GM10266 (cell line): ENCODE data around the gene SLCO1B1.
"Not testable (repeated sequence)": the region's sequence is repeated elsewhere in the genome, so short reads cannot be mapped to it uniquely, and the experiment has no call there.

Experiments
- DNase-seq: peaks from one replicate; pipeline ENCODE4 v3.0.0; 2012; ENCODE audit errors: extremely low spot score
- CTCF ChIP-seq: IDR thresholded peaks from 2 replicates; pipeline ENCODE4 v1.5.1; 2012; ENCODE audit warnings: mild to moderate bottlenecking, low read depth; ENCODE audit not compliant: control insufficient read depth, insufficient read depth; ENCODE audit errors: missing control alignments

SLCO1B1 gene

DNA sequence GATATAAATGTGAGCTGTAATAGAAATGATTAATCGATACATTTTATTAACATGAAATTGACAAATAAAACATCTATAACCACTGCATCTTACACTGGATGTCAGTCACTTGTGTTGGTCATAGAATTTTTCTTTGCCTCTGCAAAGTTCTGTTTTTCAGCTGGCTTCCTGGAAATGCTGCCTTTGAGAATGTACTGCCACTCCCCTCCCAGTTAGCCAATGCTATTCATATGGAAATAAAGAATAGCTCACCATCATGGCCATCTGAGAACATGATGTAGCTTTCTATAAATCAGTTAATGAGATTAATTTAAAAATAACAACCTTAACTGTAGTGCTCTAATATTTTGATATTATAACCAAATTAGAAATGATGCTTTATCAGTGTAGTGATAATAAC lies 41.1 kb downstream of the SLCO1B1 start:
- TF ChIP-seq CTCF, result no peak
- no peak for DNase-seq

GRCh38 chr12:21183721-21184275 lies 52.8 kb downstream of the SLCO1B1 start:
- TF ChIP-seq CTCF, result no peak
- DNase-seq, result no peak

DNA sequence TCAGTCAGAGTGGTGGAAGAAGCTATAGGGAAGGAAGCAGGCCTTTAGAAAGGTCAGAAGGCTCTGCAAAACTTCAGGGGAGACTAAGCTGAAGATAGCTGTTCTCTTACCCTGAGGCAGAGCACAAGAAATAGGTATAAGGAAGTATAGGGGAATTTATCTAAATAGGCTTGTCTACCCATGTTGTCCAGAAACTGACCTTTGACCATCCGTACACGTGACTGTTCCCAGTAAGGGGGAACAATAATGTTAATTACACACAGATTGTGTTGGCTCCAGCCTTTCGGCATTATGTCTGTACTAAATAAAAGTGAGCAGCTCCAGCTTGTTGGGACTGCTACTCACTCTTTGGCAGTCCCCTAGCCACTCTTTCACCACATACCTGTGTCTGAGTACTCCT lies 59.0 kb downstream of the SLCO1B1 start:
- no peak for TF ChIP-seq CTCF
- DNase-seq, result no peak

GRCh38 chr12:21214433-21214832 lies 83.4 kb downstream of the SLCO1B1 start:
- DNase-seq, result not testable (repeated sequence)

- DNase-seq, result no peak
- TF ChIP-seq CTCF, result no peak
Observed at GRCh38 chr12:21219206-21219605, 88.2 kb downstream of the SLCO1B1 start.

GRCh38 chr12:21220266-21220665 lies 89.3 kb downstream of the SLCO1B1 start:
- TF ChIP-seq CTCF, result no peak
- no peak for DNase-seq

DNA sequence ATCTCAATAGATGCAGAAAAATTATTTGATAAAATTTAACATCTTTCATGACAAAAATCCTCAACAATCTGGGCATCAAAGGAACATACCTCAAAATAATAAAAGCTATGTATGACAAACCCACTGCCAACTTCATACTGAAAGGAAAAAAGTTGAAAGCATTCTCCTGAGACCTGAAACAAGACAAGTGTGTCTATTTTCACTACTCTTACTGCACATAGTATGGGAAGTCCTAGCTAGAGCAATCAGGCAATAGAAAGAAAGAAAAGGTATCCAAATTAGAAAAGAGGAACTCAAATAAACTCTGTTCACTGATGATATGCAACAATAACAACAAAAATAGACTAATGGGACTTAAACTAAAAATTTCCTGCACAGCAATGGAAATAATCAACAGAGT lies 90.1 kb downstream of the SLCO1B1 start:
- DNase-seq, result no peak
- TF ChIP-seq CTCF, result no peak

DNA sequence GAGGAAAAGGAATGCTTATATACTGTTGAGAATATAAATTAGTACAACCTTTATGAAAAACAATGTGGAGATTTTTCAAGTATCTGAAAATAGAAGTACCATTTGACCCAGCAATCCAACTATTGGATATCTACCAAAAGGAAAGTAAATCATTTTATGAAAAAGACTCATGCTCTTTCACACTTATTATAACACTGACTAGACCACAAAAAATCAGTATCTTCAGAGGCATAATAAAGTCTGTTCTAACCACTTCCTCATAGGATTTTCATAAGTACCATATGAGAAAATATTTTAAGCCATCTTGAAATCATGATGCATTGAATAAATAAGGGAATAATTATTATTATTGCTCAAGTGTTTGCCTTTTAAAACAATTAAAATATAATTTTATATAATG lies 90.8 kb downstream of the SLCO1B1 start:
- TF ChIP-seq CTCF, result no peak
- DNase-seq, result no peak
